DMS153 (cell line): ENCODE measurements around the gene LUC7L3.

Source experiments
- DNase-seq: peaks from one replicate; lab custom pipeline; 2025; lab: John Stamatoyannopoulos, UW

Gene LUC7L3

GRCh38 chr17:50754521-50754920 lies 35.1 kb downstream of the LUC7L3 start:
- no peak for DNase-seq

GRCh38 chr17:50758524-50758923 lies 39.1 kb downstream of the LUC7L3 start:
- no peak for DNase-seq

GRCh38 chr17:50758989-50759544 lies 39.7 kb downstream of the LUC7L3 start:
- no peak for DNase-seq

- DNase-seq: no peak
These were observed 42.8 kb downstream of the LUC7L3 start for GRCh38 chr17:50762177-50762576.

GRCh38 chr17:50763716-50764475 lies 44.5 kb downstream of the LUC7L3 start:
- DNase-seq: peak; percentile 11

GRCh38 chr17:50764734-50765149 lies 45.3 kb downstream of the LUC7L3 start:
- no peak for DNase-seq

- no peak for DNase-seq
These were observed 46.2 kb downstream of the LUC7L3 start for GRCh38 chr17:50765454-50766221.

- no peak for DNase-seq
These were observed 47.0 kb downstream of the LUC7L3 start for GRCh38 chr17:50766222-50767023.

GRCh38 chr17:50767030-50767429 lies 47.6 kb downstream of the LUC7L3 start:
- DNase-seq: no peak

- no peak for DNase-seq
These were observed 48.0 kb downstream of the LUC7L3 start, which contains the start of gene ANKRD40CL for GRCh38 chr17:50767446-50767845. Gene ANKRD40CL, minus strand, starts transcription at chr17:50767518. Its CDS starts 605 bp downstream, at chr17:50766913.

GRCh38 chr17:50768346-50768761 lies 49.0 kb downstream of the LUC7L3 start:
- peak; percentile 85 for DNase-seq

- no peak for DNase-seq
These were observed 50.5 kb downstream of the LUC7L3 start for GRCh38 chr17:50769884-50770283.

- no peak for DNase-seq
These were observed 50.9 kb downstream of the LUC7L3 start for GRCh38 chr17:50770346-50770745.

- no peak for DNase-seq
These were observed 52.8 kb downstream of the LUC7L3 start for GRCh38 chr17:50771991-50772785.

- no peak for DNase-seq
These were observed 54.9 kb downstream of the LUC7L3 start for GRCh38 chr17:50774225-50774803.

GRCh38 chr17:50775926-50776325 lies 56.5 kb downstream of the LUC7L3 start:
- no peak for DNase-seq

- no peak for DNase-seq
These were observed 59.1 kb downstream of the LUC7L3 start for GRCh38 chr17:50778471-50778870.

- no peak for DNase-seq
These were observed 59.6 kb downstream of the LUC7L3 start for GRCh38 chr17:50778988-50779387.

- no peak for DNase-seq
These were observed 60.4 kb downstream of the LUC7L3 start for GRCh38 chr17:50779747-50780353.

- no peak for DNase-seq
These were observed 61.8 kb downstream of the LUC7L3 start for GRCh38 chr17:50781167-50781566.
